GM21619 (cell line): ENCODE measurements around the gene LRRC46.

Experiments used
- ATAC-seq: cut with Tn5 transposase; IDR thresholded peaks from one replicate; pipeline ENCODE4 v1.9.1; 2021; ENCODE audit not compliant: unreplicated experiment

LRRC46 gene

DNA sequence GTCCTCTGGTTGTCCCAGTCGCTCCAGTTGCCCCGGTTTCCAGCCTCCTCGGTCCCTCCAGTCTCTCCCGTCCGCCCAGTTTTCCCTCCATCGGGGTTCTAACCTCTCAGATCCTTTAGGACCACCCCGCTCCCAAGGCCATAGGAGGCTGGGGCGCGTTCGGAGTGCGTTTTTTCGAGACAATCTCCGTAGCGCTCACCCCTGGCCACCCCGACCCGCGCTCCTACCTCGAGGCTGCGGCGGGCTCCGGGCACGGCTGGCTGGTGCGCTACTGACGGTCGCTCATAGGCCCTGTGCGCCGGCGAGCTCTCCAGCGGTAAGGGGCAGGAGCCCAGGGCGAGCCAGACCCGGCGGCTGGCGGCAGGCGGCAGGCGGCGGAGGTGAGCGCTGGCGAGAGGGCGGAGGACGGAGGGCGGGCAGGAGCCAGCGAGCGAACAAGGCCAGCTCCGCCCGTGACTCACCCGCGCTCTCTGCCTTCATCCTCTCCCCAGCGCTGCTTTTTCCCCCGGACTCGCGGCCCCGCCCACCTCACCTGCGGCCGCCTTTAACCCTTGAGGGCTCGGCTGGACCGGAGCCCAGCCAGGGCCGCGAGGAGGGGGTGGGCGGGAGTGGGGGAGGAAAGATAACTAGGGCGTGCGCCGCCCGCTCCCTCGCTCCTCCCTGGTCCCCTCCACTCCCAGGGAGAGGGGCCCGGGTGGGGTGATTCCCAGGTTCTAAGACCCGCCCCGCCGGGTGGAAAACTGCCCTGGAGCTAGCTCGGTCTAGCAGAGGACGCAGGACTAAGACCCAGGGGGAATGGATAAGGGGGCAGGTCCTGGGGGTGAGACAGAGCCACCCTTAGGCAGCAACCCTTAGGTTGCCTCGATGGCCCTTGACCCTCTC, 19.5 kb downstream of the LRRC46 start, which contains the start of gene SP6:
Gene SP6, minus strand, starts transcription at position 472 of the 882 bp plus-strand sequence. CDS start 2,734 bp downstream, outside the sequence.
- no peak for ATAC-seq

DNA sequence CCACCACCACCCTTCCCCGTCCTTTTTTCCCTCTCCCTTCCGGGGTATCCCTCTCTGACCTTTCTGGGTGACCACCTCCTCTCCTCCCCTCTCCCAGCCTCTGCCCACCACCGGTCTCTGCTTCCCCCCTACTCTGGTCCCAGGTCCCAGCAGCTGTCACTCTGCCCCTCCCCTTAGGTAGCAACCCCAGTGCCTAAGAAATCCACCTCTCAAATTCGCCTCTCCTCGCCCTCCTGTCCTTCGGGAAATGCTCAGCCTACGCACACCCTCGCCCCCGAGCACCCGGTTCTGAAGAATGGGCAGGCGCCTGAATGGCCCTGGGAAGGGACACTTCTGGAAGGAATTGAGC, 20.3 kb downstream of the LRRC46 start:
- ATAC-seq, result no peak

DNA sequence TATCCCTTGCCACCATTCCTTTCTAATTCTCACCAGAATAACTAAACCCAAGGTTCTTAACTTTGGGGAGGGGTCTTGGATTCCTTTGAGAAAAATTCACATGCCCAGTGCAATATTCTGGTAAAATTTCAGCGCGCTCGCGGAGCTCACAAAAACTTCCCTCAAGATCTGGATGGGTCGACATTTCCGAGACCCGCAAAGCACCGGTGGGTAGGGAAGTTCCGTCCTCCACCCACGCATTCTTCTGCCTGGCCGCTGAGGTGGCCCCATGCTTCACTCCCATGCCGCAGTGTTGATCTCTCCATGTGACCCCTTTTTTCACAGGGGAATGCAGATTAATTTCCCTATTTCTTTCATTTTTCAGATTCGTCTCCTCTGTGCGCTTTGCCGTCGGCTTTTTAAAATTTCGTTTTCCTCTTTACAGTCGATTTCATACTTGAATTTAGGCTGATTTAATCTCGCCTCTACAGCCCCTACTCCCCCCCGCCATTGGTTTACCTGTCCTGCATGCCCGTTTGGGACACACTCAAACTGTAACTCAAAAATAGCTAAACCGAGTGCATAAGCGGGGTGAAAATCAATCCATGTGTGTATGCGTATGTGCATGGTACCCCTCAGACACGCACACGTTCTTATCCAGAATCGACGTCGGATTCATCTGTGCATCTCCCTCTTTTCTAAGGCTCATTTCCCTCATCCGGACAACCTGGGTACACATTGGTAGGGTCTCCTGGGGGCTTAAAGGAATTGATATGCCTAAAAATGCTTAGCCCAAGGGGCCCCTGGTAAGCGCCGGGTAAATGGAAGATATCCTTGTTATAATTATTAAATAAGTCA, 20.9 kb downstream of the LRRC46 start:
- ATAC-seq, result no peak

DNA sequence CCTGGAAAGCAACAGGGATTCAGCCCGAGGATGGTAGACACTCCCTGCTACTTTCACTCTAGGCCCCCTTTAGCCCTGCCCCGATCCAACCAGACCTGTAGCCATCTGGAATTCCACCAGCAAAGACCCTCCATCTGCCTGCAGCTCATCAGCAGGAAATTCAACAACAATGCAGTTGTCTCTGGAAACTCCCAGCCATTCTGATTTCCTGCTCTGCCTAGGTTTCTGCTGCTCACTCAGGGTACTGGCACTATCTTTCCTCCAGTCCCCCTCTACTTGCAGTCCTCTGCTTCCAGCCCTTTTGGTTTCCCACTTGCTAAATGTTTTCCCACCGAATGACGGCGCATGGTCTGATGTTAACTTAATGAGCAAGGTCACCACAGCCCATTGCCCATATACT, 22.1 kb downstream of the LRRC46 start:
- ATAC-seq, result no peak

DNA sequence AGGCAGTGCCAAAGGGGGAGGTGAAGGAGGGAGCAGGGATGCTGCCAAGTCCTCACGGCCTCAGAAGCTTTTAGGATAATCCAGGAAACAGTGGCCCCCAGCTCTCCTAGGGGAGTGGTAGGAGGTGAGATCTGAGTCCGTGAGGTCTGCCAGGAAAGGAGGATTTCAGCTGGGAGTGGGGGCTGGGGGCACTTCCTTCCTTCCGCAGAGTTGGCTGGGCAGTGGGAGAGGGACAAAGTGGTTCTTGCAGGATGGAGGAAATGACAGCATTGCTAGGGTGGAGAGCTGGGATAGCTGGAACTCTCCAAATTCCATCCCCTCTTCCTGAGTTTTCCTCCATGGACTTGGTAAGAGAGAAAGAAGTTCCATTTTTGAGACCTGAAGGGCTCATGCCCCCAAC, 24.3 kb downstream of the LRRC46 start:
- no peak for ATAC-seq

DNA sequence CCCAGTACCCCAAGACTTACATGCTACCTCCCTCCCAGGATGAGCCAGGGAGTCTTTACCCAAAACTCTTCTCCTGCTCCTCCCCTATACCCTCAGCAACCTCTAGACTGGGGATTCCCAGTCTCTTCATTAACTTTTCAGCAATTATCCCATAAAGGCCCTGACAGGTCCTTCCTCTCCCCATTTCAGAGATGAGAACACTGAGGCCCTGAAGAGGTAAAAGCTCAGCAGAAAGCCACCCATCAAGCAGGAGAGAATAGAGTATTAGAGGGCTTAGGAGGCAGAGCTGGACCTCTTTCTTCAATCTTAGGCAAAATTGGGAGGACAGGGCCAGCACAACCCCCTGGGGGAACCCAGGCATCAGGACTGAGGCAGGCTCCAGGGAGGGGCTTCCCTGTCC, 25.4 kb downstream of the LRRC46 start:
- ATAC-seq, result no peak

DNA sequence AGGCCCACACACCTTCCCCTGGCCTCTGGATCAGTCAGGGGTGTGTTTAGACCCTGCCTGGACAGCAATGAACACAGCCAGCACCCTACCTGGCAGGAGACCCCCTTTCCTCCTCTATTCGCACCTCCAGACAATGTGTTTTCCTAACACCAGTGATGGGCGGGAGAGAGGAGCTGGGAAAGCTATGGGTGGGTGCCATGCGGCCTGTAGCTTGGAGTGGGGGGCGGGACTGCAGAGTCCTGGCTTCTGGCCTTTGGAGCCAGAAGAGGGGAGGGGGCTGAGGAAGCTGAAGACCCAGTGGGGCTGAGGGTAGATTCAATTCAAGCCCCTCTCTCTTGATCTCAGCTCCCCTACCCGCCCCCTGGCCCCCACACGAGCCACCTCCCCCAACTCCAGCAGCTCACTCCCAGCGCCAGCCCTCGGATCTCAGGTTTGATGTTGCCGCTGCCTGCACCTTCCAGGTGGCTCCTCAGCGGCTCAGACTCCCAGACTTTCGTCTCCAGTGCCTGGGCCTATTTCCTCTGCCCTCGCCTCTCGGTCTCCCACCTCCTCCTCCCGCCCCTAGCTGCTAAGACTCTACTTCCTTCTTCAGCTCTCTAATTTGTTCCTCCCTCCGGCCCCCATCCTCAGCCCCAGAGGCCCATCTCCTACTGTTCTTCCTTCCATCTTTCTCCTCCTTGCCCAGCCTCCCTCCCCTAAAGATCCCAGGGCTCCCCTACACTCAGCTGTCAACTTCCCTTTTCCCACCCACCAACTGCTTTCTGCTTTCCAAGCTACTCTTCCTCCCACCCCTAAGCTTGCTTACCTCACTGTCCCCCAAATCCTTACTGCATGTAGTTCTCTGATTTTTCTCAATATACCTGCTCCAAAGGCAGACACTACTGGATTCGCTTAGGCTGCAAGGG, 26.3 kb downstream of the LRRC46 start:
- no peak for ATAC-seq

DNA sequence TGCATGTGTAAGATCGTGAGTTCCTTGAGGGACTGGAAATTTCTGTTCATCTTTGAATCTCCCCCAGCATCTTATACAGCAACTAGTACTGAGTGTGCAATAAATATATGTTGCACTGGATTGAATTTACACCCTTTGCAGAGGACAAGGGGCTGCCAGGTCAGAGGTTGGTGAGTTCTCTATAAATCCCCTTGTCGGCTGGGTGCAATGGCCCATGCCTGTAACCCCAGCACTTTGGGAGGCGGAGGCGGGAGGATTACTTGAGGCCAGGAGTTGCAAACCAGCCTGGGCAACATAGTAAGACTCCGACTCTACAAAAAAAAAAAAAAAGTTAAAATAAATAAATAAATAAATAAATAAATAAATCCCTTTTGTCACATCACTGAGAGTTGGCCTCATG, 28.9 kb downstream of the LRRC46 start:
- ATAC-seq, result no peak

DNA sequence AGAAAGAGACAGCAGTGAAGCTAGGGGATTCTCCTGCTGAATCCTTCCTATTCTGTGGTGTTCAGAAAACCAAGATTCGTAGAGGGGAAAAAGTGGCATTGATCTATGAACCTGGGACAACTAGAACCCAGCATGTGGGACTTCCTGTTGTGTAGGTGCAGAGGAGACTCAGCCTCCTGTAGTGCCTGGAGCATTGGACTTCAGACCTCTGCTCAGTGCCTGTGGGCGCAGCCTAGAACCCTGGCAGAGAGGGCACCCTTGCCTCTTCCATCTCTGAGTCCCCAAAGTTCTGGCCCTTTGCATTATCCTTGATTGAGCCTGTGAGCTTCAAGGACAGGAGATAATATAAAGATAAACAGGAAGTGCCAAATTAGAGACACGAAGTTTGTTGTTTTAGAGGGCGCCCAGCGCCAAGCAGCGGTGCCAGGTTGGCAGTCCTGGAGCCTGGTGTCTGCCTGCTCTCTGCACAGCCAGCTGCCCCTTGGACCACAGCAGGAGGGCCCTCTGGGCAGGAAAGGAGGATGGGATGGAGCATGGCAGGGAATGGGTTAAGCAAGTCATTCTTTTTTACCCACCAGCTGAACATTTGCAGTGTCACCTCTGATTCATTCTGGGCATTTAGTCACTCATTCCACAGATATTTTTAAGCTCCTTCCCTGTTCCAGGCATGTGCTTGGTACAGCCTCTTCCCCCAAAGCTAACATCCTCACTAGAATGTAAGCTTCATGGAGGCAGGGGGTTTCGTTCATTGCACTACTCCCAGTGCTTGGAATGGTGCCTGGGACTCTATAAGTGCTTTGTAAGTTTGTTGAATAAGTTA, 31.4 kb downstream of the LRRC46 start:
- ATAC-seq, result no peak

DNA sequence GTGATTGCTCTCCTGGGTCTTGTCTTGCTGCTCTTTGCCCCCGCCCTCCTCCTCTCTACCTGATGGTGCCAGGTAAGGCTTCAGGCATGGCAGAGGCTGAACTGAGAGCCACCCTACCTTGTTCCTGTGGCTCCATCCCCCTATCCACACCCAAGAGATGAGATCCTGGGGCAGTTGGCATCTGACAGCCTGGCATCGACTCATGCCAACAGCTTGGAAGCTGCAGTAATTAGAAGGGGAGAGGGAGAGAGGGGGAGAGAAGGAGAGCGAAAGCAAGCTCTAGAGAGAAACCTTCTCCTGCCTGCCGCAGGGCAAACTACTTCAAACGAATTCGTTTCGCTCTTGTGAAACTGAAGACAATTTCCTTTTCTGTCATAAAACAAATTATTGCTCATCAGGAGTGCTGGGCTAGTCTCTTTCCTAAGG, 33.3 kb downstream of the LRRC46 start:
- no peak for ATAC-seq

DNA sequence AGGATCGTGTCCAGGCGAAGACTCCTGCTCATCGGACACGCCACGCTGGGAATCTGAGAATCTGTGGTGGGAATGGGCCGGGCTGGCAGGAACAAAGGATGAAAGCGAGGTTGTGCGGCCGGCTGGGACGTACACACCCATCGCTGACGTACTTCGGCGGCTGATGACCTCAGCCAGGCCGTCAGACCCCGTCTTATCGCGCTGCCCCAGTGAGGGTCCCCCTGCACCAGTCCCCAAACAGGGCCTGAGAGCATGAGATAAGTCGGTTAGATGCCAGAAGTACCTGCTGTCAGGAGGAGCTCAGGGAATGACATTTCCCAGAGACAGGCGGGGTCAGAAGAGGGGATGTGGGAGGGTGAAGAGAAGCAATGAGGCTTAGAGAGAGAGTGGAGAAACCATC, 35.5 kb downstream of the LRRC46 start:
- ATAC-seq, result no peak

DNA sequence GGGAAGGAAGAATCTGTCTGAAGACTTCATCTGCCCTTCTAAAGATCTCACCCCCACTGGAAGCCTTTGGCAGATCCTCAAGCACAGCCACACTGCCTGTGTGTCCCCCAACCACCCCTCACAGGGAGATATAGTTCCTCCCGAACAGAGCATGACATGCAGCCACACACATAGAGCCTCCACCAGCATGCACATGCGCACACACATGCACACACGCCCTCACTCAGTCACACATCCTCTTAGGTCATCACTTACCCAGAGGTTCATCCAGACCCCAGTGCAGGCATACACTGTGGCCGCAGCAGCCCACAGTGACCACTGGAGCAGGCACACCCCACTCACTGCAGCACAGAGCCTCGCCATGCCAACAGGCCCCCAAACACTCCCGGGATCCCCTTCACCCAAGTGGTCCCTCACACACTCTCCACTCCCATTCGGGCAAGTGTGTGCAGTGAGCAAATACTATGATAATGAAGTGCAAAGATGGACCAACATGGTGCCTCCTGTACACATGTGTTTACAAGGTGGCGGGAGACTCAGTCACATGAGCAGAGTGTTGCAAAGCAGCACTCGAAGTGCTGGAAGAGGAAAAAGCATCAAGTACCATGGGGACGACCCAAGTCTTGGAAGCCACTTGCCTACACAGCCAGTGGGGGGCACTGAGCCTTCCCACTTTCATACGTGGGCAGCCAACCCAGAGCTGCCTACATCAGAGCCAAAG, 36.5 kb downstream of the LRRC46 start:
- no peak for ATAC-seq

DNA sequence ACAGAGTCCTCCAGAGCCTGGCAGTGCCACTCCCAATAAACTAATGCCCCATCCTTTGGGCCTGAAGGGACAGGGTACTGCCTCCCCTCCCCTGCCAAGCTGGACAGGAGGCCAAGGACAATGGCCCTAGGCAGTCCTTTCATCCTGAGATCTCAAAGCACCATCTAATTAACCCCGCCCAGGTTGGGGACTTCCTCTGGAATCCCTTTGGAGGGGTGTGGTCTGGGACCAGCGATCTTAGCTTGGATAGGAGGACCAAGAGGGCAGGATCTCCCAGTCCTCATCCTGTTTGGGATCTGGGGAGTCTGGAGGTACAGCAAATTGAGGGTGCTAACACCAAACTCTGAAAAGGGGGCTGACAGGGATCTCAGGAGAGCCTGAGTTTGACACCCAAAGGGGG, 37.6 kb downstream of the LRRC46 start:
- no peak for ATAC-seq

DNA sequence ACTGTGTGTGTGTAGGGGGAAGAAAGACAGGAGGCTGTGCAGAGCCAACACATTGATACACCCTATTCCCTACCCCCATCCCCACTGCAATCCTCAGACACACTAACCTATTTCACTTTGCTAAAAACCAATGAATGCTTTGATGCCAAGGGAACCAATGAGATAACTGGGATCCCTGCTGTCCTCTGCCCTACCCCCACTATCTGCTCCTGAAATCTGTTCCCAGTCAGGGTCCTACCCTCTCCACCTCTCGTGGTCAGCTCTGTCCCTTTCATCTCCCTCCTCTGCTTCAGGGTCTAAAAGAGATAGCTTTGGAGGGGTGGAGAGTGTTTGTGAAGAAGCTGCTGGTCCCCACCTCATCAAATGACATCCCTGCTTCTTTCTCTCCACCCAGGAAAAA, 38.6 kb downstream of the LRRC46 start:
- ATAC-seq, result no peak

DNA sequence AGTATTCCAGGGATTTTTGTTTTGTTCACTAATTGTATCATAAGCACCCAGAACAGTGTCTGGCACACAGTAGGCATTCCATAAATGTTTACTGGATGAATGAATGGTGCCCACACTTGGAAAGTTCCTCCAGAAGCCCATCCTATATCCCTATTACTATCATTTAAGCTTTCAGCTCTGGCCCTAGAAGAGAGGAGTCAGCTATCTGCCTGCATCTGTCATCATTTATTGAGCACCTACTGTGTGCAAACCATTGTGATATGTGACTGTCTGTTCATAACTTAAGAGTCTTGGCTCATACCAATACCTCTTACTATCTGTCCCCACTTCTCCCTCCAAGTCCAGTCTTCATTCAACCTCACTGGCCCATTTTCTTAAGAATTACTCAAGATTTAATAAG, 39.6 kb downstream of the LRRC46 start:
- no peak for ATAC-seq

DNA sequence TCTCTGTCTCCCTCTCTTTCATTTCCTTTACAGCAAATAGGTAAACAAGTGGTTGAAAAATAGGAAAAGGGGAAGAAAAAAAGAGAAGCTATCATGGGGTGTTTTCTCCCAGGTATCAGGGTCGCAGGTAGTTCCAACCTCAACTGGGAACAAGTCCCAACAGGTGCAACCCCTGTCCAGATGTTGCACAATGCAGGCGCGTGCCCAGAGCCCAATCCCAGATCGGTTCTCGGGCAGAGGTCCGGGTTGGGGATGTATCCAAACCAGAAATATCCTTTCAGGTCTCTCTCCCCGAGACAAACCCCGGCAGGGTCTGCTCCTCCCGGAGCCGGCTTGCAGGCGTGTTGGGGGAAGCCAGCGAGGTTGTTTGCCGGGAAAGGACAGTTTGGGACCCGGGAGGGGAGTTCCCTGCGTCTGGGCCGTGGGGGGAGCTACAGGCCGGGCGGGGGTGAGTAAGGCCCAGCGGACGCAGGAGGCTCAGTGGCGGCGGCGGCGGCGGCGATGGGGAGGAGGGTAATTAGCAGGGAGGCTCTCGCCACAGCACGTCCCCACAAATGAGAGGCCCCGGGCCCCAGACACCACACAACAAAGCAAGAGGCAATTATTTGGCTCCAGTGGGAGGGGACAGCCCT, 40.7 kb downstream of the LRRC46 start:
- no peak for ATAC-seq

DNA sequence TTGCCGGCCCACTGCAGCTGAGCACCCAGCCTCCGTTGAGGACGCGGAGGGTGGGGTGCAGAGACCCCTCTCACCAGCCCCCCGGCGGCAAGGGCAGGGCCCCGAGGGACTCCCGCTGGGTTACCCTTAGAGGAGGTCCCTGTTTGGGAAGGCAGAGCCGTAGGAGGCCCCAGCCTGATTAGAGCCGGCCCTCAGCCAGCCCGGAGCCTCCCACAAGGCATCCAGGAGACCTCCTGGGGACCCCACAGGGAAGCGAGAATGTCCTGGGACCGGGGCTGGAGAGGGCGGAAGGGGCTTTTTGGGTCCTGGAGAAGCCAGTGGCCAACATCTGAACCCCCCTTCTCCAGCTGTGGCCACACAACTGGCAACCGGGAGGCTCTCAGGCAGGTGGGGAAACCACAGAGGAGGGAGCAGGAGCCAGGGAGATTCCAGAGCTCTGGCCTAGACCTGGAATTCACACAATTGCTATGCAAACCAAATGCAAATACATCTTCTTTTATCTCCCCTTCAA, 41.2 kb downstream of the LRRC46 start:
- no peak for ATAC-seq

DNA sequence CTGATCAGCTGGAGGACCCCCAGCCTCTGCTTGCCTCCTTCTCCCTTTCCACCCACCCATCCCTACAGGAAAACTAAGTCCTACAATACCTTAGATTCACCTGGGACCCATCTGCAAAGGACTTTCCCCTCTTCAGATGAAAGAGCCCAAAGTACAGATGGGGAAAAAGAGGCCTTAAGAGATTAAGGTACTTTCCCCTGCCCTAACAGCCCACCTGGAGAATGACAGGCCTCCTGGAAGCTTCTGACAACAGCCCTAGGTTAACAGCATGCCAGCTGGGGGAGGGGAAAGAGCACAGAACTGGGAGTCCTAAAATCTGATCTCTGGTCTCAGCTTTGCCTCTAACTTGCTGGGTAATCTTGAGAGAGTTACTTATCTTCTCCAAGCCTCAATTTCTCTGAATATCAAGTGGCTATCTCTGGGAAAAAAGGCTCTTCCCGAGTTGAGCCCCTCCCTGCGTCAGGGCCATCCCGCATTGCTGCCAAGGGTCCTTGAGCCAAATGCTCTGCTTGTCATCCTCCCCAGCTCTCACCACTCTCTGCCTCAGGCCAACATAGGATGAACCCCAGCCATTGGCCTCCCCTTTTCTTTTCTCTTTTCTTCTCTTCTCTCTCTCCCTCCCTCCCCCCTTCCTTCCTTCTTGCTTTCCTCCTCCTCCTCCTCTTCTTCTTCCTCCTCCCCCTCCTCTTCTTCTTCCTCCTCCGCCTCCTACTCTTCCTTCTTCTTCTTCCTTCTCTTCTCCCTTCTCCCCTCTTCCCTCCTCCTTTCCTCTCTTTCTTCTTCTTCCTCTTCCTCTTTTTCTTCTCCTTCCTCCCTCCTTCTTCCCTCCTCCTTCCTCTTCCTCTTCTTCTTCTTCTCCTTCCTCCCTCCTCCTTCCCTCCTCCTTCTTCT, 42.0 kb downstream of the LRRC46 start:
- ATAC-seq, result no peak
